Measurements from ENCODE around the gene TSPO. TPM values are rescaled to one million over a fixed set of nuclear protein-coding genes. Genes with fewer than 3 reads are reported as not detected.

TSPO gene
- total RNA-seq, 2 experiments from 2014 or later, result 43.8 to 45.6 TPM

- intact Hi-C loops (cut with DNase I, micrococcal nuclease), result no loop called here
- Histone ChIP-seq H3K36me3 (ENCODE audit: insufficient read depth, low read length) (no peaks in the 10 kb centered on the region), H3K4me1 (ENCODE audit: insufficient read depth, low read length) (peaks cover 23% of the 10 kb centered on the region), H3K27ac (ENCODE audit: low read depth in 1 of 2, low read length in 2 of 2) (peak overlapping the region in 1 of 2 donors; percentile 21), H3K4me3 (ENCODE audit: low read length) (no peak overlapping the region), H3K27me3 (ENCODE audit: control insufficient read depth in 1 of 2, insufficient read depth in 2 of 2, low read length in 2 of 2) (no peaks in the 10 kb centered on the region), H3K9me3 (ENCODE audit: control insufficient read depth in 1 of 2, insufficient read depth in 1 of 2, low read length in 2 of 2) (no peaks in the 10 kb centered on the region)
- Mint-ChIP-seq H3K36me3 (ENCODE audit: low read depth) (no peaks in the 10 kb centered on the region), H3K27ac (no peak overlapping the region), H3K4me1 (ENCODE audit: low read depth) (peaks cover 8% of the 10 kb centered on the region), H3K9me3 (no peaks in the 10 kb centered on the region), H3K4me3 (no peak overlapping the region), H3K27me3 (no peaks in the 10 kb centered on the region)
- CTCF ChIA-PET, result no interaction called here
- POLR2A ChIA-PET, result no interaction called here
- DNase-seq (peak in 3 of 14 experiments; percentile 8 to 56 (median 21)), ATAC-seq (ENCODE audit: poor library complexity) (peak; percentile 54)
- TF ChIP-seq, protein P1, sequence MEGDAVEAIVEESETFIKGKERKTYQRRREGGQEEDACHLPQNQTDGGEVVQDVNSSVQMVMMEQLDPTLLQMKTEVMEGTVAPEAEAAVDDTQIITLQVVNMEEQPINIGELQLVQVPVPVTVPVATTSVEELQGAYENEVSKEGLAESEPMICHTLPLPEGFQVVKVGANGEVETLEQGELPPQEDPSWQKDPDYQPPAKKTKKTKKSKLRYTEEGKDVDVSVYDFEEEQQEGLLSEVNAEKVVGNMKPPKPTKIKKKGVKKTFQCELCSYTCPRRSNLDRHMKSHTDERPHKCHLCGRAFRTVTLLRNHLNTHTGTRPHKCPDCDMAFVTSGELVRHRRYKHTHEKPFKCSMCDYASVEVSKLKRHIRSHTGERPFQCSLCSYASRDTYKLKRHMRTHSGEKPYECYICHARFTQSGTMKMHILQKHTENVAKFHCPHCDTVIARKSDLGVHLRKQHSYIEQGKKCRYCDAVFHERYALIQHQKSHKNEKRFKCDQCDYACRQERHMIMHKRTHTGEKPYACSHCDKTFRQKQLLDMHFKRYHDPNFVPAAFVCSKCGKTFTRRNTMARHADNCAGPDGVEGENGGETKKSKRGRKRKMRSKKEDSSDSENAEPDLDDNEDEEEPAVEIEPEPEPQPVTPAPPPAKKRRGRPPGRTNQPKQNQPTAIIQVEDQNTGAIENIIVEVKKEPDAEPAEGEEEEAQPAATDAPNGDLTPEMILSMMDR (IDR thresholded peaks at IDR 0.05), result no peak
Measured at GRCh38 chr22:43205261-43205691, 53.9 kb downstream of the TSPO start.

DNA sequence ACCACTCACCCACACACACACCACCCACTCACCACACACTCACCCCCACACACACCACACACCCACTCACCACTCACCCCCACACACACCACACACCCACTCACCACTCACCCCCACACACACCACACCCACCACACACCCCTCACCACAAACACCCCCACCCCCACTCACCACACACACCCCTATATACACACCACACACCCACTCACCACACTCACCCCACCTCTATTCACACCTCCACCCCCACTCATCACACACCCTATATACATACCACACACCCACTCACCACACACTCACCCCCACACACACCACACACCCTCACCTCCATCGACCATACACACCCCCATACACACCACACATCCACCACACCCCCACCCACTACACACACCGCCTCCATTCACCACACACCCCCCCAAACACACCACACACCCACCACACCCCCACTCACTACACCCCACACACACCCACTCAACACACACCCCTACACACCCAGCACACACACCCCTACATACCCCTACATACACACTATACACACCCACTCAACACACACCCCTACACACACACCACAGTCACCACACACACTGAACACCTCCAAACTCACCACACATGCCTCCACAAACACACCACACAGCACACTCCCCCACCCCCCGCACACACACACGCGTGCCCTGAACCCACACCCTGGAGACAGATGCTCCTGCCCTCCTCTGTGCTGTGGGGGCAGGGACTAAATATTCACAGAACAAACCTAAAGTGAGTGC is 54.6 kb downstream of the TSPO start:
- Mint-ChIP-seq H3K36me3 (ENCODE audit: low read depth) (no peaks in the 10 kb centered on the region), H3K4me3 (no peak overlapping the region), H3K27ac (peak overlapping the region; percentile 47), H3K27me3 (no peaks in the 10 kb centered on the region), H3K9me3 (no peaks in the 10 kb centered on the region), H3K4me1 (ENCODE audit: low read depth) (peaks cover 8% of the 10 kb centered on the region)
- Histone ChIP-seq H3K9me3 (ENCODE audit: control insufficient read depth in 1 of 2, insufficient read depth in 1 of 2, low read length in 2 of 2) (no peaks in the 10 kb centered on the region), H3K27ac (ENCODE audit: low read depth in 1 of 2, low read length in 2 of 2) (peak overlapping the region in 1 of 2 donors; percentile 21), H3K4me3 (ENCODE audit: low read length) (no peak overlapping the region), H3K4me1 (ENCODE audit: insufficient read depth, low read length) (peaks cover 23% of the 10 kb centered on the region), H3K27me3 (ENCODE audit: control insufficient read depth in 1 of 2, insufficient read depth in 2 of 2, low read length in 2 of 2) (no peaks in the 10 kb centered on the region), H3K36me3 (ENCODE audit: insufficient read depth, low read length) (no peaks in the 10 kb centered on the region)
- intact Hi-C loops (cut with DNase I, micrococcal nuclease), result no loop called here
- DNase-seq (peak in 2 of 14 experiments; percentile 14 to 45), ATAC-seq (ENCODE audit: poor library complexity) (peak; percentile 32)
- TF ChIP-seq, protein P1 (IDR thresholded peaks at IDR 0.05), result no peak
- CTCF ChIA-PET, result no interaction called here
- POLR2A ChIA-PET, result no interaction called here

- Histone ChIP-seq H3K27me3 (ENCODE audit: control insufficient read depth in 1 of 2, insufficient read depth in 2 of 2, low read length in 2 of 2) (no peaks in the 10 kb centered on the region), H3K9me3 (ENCODE audit: control insufficient read depth in 1 of 2, insufficient read depth in 1 of 2, low read length in 2 of 2) (no peaks in the 10 kb centered on the region), H3K27ac (ENCODE audit: low read depth in 1 of 2, low read length in 2 of 2) (no peak overlapping the region), H3K36me3 (ENCODE audit: insufficient read depth, low read length) (no peaks in the 10 kb centered on the region), H3K4me1 (ENCODE audit: insufficient read depth, low read length) (peaks cover 23% of the 10 kb centered on the region), H3K4me3 (ENCODE audit: low read length) (no peak overlapping the region)
- Mint-ChIP-seq H3K4me3 (no peak overlapping the region), H3K36me3 (ENCODE audit: low read depth) (no peaks in the 10 kb centered on the region), H3K4me1 (ENCODE audit: low read depth) (peaks cover 8% of the 10 kb centered on the region), H3K27ac (peak overlapping the region; percentile 47), H3K9me3 (no peaks in the 10 kb centered on the region), H3K27me3 (no peaks in the 10 kb centered on the region)
- ChIA-PET CTCF (no interaction called here), POLR2A (no interaction called here)
- TF ChIP-seq, protein P1 (IDR thresholded peaks at IDR 0.05), result no peak
- ATAC-seq (ENCODE audit: poor library complexity), result no peak
- DNase-seq, result no peak
- intact Hi-C loops (cut with DNase I, micrococcal nuclease), result no loop called here
Measured at GRCh38 chr22:43206509-43207161, 55.3 kb downstream of the TSPO start.

Measured in CD4-positive, alpha-beta T cell (primary cell).